HepG2 (cell line): Measurements from ENCODE around the gene EIF3J. TPM values are rescaled to one million over a fixed set of nuclear protein-coding genes. Genes with fewer than 3 reads are reported as not detected.

Experiments
- ATAC-seq: fragments of 200-7000 bp; cut with Tn5 transposase; 3 replicates; pipeline ENCODE4 v1.9.1; 2020; ENCODE audit warnings: mild to moderate bottlenecking, moderate library complexity
- BruUV-seq: library from RNA; stranded (reverse); fragments of 400-500 nt; replicated peaks from 2 replicates; lab custom pipeline; 2021; lab: Mats Ljungman, UMichigan
- CTCF ChIA-PET: fragments of 300-600 bp; formaldehyde crosslinking; extraction: SDS; loops from one replicate; lab custom pipeline; 2021; ENCODE audit warnings: low total read pairs, inconsistent platforms, low intra/inter-chr PET ratio; lab: Yijun Ruan, JAX
- POLR2A ChIA-PET: fragments of 350-600 bp; sonication (Branson Sonifier 250); formaldehyde crosslinking; loops from one replicate; lab custom pipeline; 2020; ENCODE audit warnings: antibody characterized with exemption, inconsistent platforms; lab: Yijun Ruan, JAX
- DNase-seq: peaks from one replicate; pipeline ENCODE4 v3.0.0-alpha.2; 2015; ENCODE audit warnings: low spot score
- FAIRE-seq: peaks from 3 replicates; lab custom pipeline; 2011; peaks lifted over from hg19 to GRCh38; lab: Jason Lieb, UNC
- H2AFZ ChIP-seq: one replicate; pipeline ENCODE4 v1.6.1; 2011; ENCODE audit warnings: low read length, inconsistent platforms
- H3K27ac ChIP-seq: fragments of 300-600 bp; 3 replicates; pipeline ENCODE4 v1.8.0; 2011; ENCODE audit warnings: mixed run types, mild to moderate bottlenecking, mixed read lengths, low read length, inconsistent platforms; ENCODE audit not compliant: insufficient read depth; ENCODE audit errors: extremely low read length
- H3K27me3 ChIP-seq, 2 experiments: fragments of 200-600 bp in 1 of 2; 2 replicates in 1 of 2; 3 replicates in 1 of 2; pipeline versions ENCODE4 v1.6.0 to v1.8.0; 2011; ENCODE audit warnings: low read length in 2 of 2, mild to moderate bottlenecking in 2 of 2, moderate library complexity in 2 of 2, inconsistent platforms in 1 of 2; ENCODE audit not compliant: insufficient read depth in 2 of 2, control insufficient read depth in 1 of 2
- H3K36me3 ChIP-seq, 2 experiments: fragments of 200-600 bp in 1 of 2; replicated peaks in 1 of 2; 2 replicates in 1 of 2; 3 replicates in 1 of 2; pipeline versions ENCODE4 v1.5.1 to v1.8.0; 2011; ENCODE audit warnings: low read length in 2 of 2, inconsistent platforms in 1 of 2; ENCODE audit not compliant: insufficient read depth in 2 of 2, control insufficient read depth in 1 of 2
- H3K4me1 ChIP-seq: 2 replicates; pipeline ENCODE4 v1.5.1; 2012; ENCODE audit warnings: low read length, inconsistent platforms; ENCODE audit not compliant: insufficient read depth
- H3K4me2 ChIP-seq: 2 replicates; pipeline ENCODE4 v1.6.0; 2011; ENCODE audit warnings: low read depth, low read length, inconsistent platforms
- H3K4me3 ChIP-seq, 3 experiments: fragments of 200-600 bp in 1 of 3; sonication (generic), shearing (Covaris generic) in 1 of 3; replicated peaks in 1 of 3; 2 replicates each; pipeline ENCODE4 v1.5.1; 2011 to 2016; ENCODE audit warnings: low read length in 3 of 3, inconsistent platforms in 2 of 3, low read depth in 2 of 3, mild to moderate bottlenecking in 2 of 3, control low read depth in 1 of 3, mixed read lengths in 1 of 3; ENCODE audit not compliant: insufficient read depth in 1 of 3
- H3K79me2 ChIP-seq: one replicate; pipeline ENCODE4 v1.6.1; 2011; ENCODE audit warnings: low read length, inconsistent platforms; ENCODE audit not compliant: insufficient read depth
- H3K9ac ChIP-seq: 2 replicates; pipeline ENCODE4 v1.6.0; 2011; ENCODE audit warnings: mild to moderate bottlenecking, low read depth, low read length, inconsistent platforms; ENCODE audit not compliant: insufficient read depth
- H3K9me3 ChIP-seq: 2 replicates; pipeline ENCODE4 v1.5.1; 2012; ENCODE audit warnings: mild to moderate bottlenecking, low read length
- H4K20me1 ChIP-seq: 2 replicates; pipeline ENCODE4 v1.6.0; 2011; ENCODE audit warnings: inconsistent platforms, mild to moderate bottlenecking, low read length, moderate library complexity; ENCODE audit not compliant: insufficient read depth
- FOXP4 ChIP-seq: sonication (generic); formaldehyde crosslinking; IDR thresholded peaks from 2 replicates; pipeline ENCODE4 v1.4.0; 2020; ENCODE audit warnings: missing genetic modification reagents
- HNRNPUL1 ChIP-seq: fragments of 200-400 bp; formaldehyde crosslinking; IDR thresholded peaks from 2 replicates; pipeline ENCODE4 v1.6.1; 2017; ENCODE audit warnings: low read depth, mild to moderate bottlenecking, low read length, moderate library complexity
- PRDM10 ChIP-seq: sonication (generic); formaldehyde crosslinking; IDR thresholded peaks from 2 replicates; pipeline ENCODE4 v1.4.0; 2020; ENCODE audit warnings: low read depth, missing genetic modification reagents
- ZHX2 ChIP-seq, 2 experiments: sonication (generic) in 1 of 2; formaldehyde crosslinking in 1 of 2; IDR thresholded peaks; 2 replicates each; pipeline versions ENCODE4 v1.6.1 to v1.9.0; 2014 to 2022; ENCODE audit warnings: antibody characterized with exemption in 1 of 2, borderline replicate concordance in 1 of 2, inconsistent platforms in 1 of 2, low read depth in 1 of 2, missing genetic modification reagents in 1 of 2
- ZNF136 ChIP-seq: sonication (generic); formaldehyde crosslinking; IDR thresholded peaks from 2 replicates; pipeline ENCODE4 v1.8.1; 2022; ENCODE audit warnings: low read depth, mild to moderate bottlenecking, moderate library complexity, missing genetic modification reagents
- ZNF44 ChIP-seq: sonication (generic); formaldehyde crosslinking; IDR thresholded peaks from 2 replicates; pipeline ENCODE4 v1.5.1; 2020; ENCODE audit warnings: mild to moderate bottlenecking, missing genetic modification reagents
- ZNF746 ChIP-seq: sonication (generic); formaldehyde crosslinking; IDR thresholded peaks from 2 replicates; pipeline ENCODE4 v1.8.0; 2022; ENCODE audit warnings: mild to moderate bottlenecking, missing genetic modification reagents
- ZNF781 ChIP-seq: sonication (generic); formaldehyde crosslinking; IDR thresholded peaks from 2 replicates; pipeline ENCODE4 v1.5.1; 2020; ENCODE audit warnings: borderline replicate concordance, mild to moderate bottlenecking, missing genetic modification reagents; ENCODE audit errors: not compliant biosample characterization
- WGBS: methylation state at CpG from one replicate; pipeline ENCODE4 v1.1.6; 2017; ENCODE audit warnings: low lambda C conversion rate; 5-methylcytosine and 5-hydroxymethylcytosine counted together
- in situ Hi-C: cut with HindIII; loops from 2 replicates; pipeline ENCODE4 v1.10.0; 2017; ENCODE audit warnings: low pct_unique_long_range_greater_than_20kb; ENCODE audit not compliant: extremely low pct_ligation_motif_present
- intact Hi-C: fragments of 100-400 bp; cut with micrococcal nuclease; formaldehyde crosslinking; loops from one replicate; pipeline ENCODE4 v1.10.0; 2022; ENCODE audit not compliant: unreplicated experiment
- polyA plus RNA-seq, 8 experiments: library from polyadenylated mRNA; depleted of rRNA in 3 of 8; stranded (reverse) in 7 of 8; unstranded in 1 of 8; fragments of >200 nt; fragmentation: Illumina TruSeq in 4 of 8; extraction: Trizol in 4 of 8; gene quantifications; 2 replicates each; pipeline versions ENCODE4 v1.2.1 to v1.2.3, GENCODE V29; 2011 to 2016; ENCODE audit warnings: low read depth in 4 of 8, missing spikeins in 1 of 8, mixed read lengths in 1 of 8; ENCODE audit not compliant: insufficient read depth in 1 of 8
- total RNA-seq, 5 experiments: library from RNA; depleted of rRNA; stranded (reverse); fragments of >200 nt; fragmentation: Illumina TruSeq; extraction: Trizol; gene quantifications; 2 replicates each; pipeline ENCODE4 v1.2.3, GENCODE V29; 2016; ENCODE audit warnings: low read depth in 1 of 5

Gene EIF3J
- total and polyA plus RNA-seq, 2 of the 13 experiments (the other 11 are each of a cell fraction or from before 2014, with no cell fraction given): 51.7 to 69.2 TPM

- no peak for TF ChIP-seq PRDM10
- TF ChIP-seq ZNF44 (CRISPR knock-in tag): no peak
- no peak for TF ChIP-seq HNRNPUL1
- no peak for TF ChIP-seq ZNF136 (CRISPR knock-in tag)
Observed at GRCh38 chr15:44603126-44603525, 66.2 kb downstream of the EIF3J start (continued).

- Histone ChIP-seq H3K27ac (no peak overlapping the region), H3K4me2 (no peak overlapping the region), H3K79me2 (no peaks in the 10 kb centered on the region), H3K4me1 (no peaks in the 10 kb centered on the region), H4K20me1 (no peaks in the 10 kb centered on the region), H3K4me3 (no peak overlapping the region), H3K27me3 (no peaks in the 10 kb centered on the region), H2AFZ (no peak overlapping the region), H3K9ac (no peak overlapping the region), H3K36me3 (peaks cover 3 to 44% of the 10 kb centered on the region in 2 experiments), H3K9me3 (no peaks in the 10 kb centered on the region)
- FAIRE-seq: no peak
- no peak for ATAC-seq
- CTCF ChIA-PET: no interaction called here
- WGBS: 96% methylated on average over 1 of the region's 1 CpG
- in situ Hi-C loops: no loop called here
- DNase-seq: no peak
- no TSS peak for BruUV-seq
- intact Hi-C loops: no loop called here
- POLR2A ChIA-PET: no interaction called here
- TF ChIP-seq ZNF746 (CRISPR knock-in tag) (no peak), ZHX2 (IDR thresholded peaks at IDR 0.05; ENCODE audit: low read depth) (no peak), ZHX2 (CRISPR knock-in tag; IDR thresholded peaks at IDR 0.05; ENCODE audit: borderline replicate concordance) (no peak), FOXP4 (CRISPR knock-in tag) (no peak), ZNF781 (CRISPR knock-in tag) (no peak)
Observed at GRCh38 chr15:44606740-44607139, 69.8 kb downstream of the EIF3J start.
